CD4-positive, alpha-beta memory T cell (primary cell): ENCODE results near the gene ZNF76. TPM values are rescaled to one million over a fixed set of nuclear protein-coding genes. Genes with fewer than 3 reads are reported as not detected.

ENCODE experiments used
- CTCF ChIA-PET: fragments of 350-600 bp; sonication (Branson Sonifier 250); formaldehyde crosslinking; loops from one replicate; lab custom pipeline; 2021; ENCODE audit warnings: inconsistent platforms; ENCODE audit not compliant: partially characterized antibody; lab: Charles Lee
- POLR2A ChIA-PET: fragments of 350-600 bp; sonication (Branson Sonifier 250); formaldehyde crosslinking; loops from one replicate; lab custom pipeline; 2021; ENCODE audit not compliant: partially characterized antibody; lab: Charles Lee
- DNase-seq, 5 donors: peaks; one replicate each; pipeline versions ENCODE4 v3.0.0 to v3.0.0-alpha.2; 2020 to 2022; ENCODE audit warnings: mixed read lengths in 1 of 5
- H3K27ac ChIP-seq: one replicate; pipeline ENCODE4 v1.7.0; 2013; ENCODE audit warnings: low read depth, low read length
- H3K27me3 ChIP-seq: 2 replicates; pipeline ENCODE4 v1.7.0; 2013; ENCODE audit warnings: mild to moderate bottlenecking, low read length, moderate library complexity; ENCODE audit not compliant: insufficient read depth
- H3K36me3 ChIP-seq: 2 replicates; pipeline ENCODE4 v1.7.0; 2013; ENCODE audit warnings: mild to moderate bottlenecking, low read length, moderate library complexity; ENCODE audit not compliant: insufficient read depth
- H3K4me1 ChIP-seq: 2 replicates; pipeline ENCODE4 v1.7.0; 2013; ENCODE audit warnings: mild to moderate bottlenecking, low read length, moderate library complexity; ENCODE audit not compliant: insufficient read depth
- H3K4me3 ChIP-seq, 2 donors: one replicate each; pipeline ENCODE4 v1.7.0; 2013; ENCODE audit warnings: low read length in 2 of 2, mild to moderate bottlenecking in 1 of 2
- H3K9me3 ChIP-seq, 2 donors: one replicate each; pipeline ENCODE4 v1.7.0; 2013; ENCODE audit warnings: low read length in 2 of 2, control low read depth in 1 of 2; ENCODE audit not compliant: control insufficient read depth in 1 of 2
- H3K27ac Mint-ChIP-seq, 7 donors: one replicate each; pipeline ENCODE4 v1.8.0; 2020 to 2021; ENCODE audit warnings: mixed read lengths in 7 of 7, mild to moderate bottlenecking in 6 of 7, inconsistent platforms in 3 of 7, moderate library complexity in 3 of 7
- H3K27me3 Mint-ChIP-seq, 2 donors: one replicate each; pipeline ENCODE4 v1.8.0; 2020 to 2021; ENCODE audit warnings: mixed read lengths in 2 of 2
- H3K36me3 Mint-ChIP-seq, 2 donors: one replicate each; pipeline ENCODE4 v1.8.0; 2020 to 2021; ENCODE audit warnings: mixed read lengths in 2 of 2, inconsistent platforms in 1 of 2, mild to moderate bottlenecking in 1 of 2
- H3K4me1 Mint-ChIP-seq, 4 donors: one replicate each; pipeline ENCODE4 v1.8.0; 2020 to 2021; ENCODE audit warnings: mixed read lengths in 4 of 4, mild to moderate bottlenecking in 1 of 4
- H3K4me3 Mint-ChIP-seq, 8 donors: one replicate each; pipeline ENCODE4 v1.8.0; 2020 to 2021; ENCODE audit warnings: mixed read lengths in 8 of 8, mild to moderate bottlenecking in 7 of 8, moderate library complexity in 6 of 8, inconsistent platforms in 3 of 8
- H3K9me3 Mint-ChIP-seq, 8 donors: one replicate each; pipeline ENCODE4 v1.8.0; 2020 to 2021; ENCODE audit warnings: mixed read lengths in 8 of 8, mild to moderate bottlenecking in 5 of 8, inconsistent platforms in 3 of 8, moderate library complexity in 1 of 8
- intact Hi-C: fragments of 100-400 bp; cut with micrococcal nuclease; formaldehyde crosslinking; loops from one replicate; pipeline ENCODE4 v1.15.1; 2023
- polyA plus RNA-seq, 2 donors: library from polyadenylated mRNA; unstranded; fragments of 300-500 nt; fragmentation: Illumina TruSeq; gene quantifications; one replicate each; pipeline ENCODE4 v1.2.3, GENCODE V29; 2021
- total RNA-seq, 2 experiments: library from RNA; stranded (reverse); gene quantifications; one replicate each; pipeline ENCODE4 v1.2.3, GENCODE V29; 2021

ZNF76 gene
- 100 to 1,000 TPM in 1 of 2 experiments, 10 to 100 TPM in 1; 97.5 to 106 TPM for total RNA-seq
- 10 to 100 TPM; 26.3 to 31.5 TPM for polyA plus RNA-seq

DNA sequence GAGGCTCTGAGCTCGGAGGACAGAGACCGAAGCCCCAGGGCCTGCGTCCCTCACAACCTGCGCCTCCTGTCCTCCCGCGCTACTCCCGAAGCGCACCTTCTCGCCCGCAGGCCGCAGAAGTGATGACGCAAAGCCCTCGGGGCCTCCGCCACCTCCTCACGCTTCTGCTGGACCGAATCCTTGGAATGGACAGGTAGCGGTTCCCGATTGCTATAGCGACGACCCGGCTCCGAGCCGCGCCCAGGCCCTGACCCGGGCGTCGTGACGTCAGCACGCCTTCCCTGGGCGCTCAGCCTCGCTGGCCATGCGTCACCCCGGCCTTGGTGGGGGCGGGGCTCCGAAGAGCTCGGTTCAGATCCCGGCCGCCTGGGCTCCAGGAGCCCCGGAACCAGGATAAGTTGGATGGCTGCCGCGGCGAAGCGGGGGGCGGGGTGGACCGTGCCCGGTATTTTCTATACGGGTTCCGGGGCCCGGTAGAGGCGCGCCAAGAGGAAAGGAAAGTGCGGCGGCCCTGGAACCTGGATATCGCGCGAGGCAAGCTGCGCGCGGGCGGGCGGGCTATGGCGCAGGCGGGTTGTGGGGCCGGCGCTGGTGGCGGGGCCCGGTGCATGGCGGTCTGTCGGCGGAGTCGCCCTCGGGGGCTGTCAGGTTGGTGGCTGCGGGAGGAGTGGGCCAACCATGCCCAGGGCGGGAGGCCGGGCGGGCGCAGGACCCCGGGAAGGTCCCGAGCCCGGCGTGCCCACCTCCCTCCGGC is at the start of gene ZNF76:
ZNF76 (plus strand) TSS at position 542 of the 754 bp plus-strand sequence. CDS start 21,417 bp downstream, outside the sequence.
- Mint-ChIP-seq H3K9me3 (peaks cover 0 to 2% (median 0%) of the 10 kb centered on the region in 8 donors), H3K27me3 (no peaks in the 10 kb centered on the region), H3K4me1 (peaks cover 37 to 57% (median 48%) of the 10 kb centered on the region in 4 donors), H3K36me3 (peaks cover 0 to 12% of the 10 kb centered on the region in 2 donors), H3K27ac (peak within 1 kb of the TSS; percentile 94 to 100 (median 99)), H3K4me3 (peak within 1 kb of the TSS; percentile 95 to 100 (median 98))
- DNase-seq, result peak; percentile 93 to 95 (median 94)
- peaks cover 54% of the 10 kb centered on the region for H3K4me1 ChIP-seq
- H3K4me3 ChIP-seq, result peak within 1 kb of the TSS; percentile 76 to 94
- peak within 1 kb of the TSS; percentile 92 for H3K27ac ChIP-seq
- ChIA-PET POLR2A (interaction anchor here (0.7 to 1.9 kb wide), 15 partner anchors 9 to 1023 kb away, joined by 3 to 13 read pairs (median 4); partner anchors contain the start of genes HMGA1, RPL10A and TEAD3), CTCF (interaction anchor here (0.9 to 3.6 kb wide), 6 partner anchors 9 to 433 kb away, joined by 3 to 29 read pairs (median 4); partner anchors contain the start of genes DEF6 and RPL10A)
- H3K36me3 ChIP-seq, result no peaks in the 10 kb centered on the region
- no peaks in the 10 kb centered on the region for H3K9me3 ChIP-seq
- H3K27me3 ChIP-seq, result no peaks in the 10 kb centered on the region
- intact Hi-C loops, result loop anchor here (10.0 kb wide), 1 partner anchor 375 kb away; the partner anchor contains the start of genes ANKS1A and TAF11

DNA sequence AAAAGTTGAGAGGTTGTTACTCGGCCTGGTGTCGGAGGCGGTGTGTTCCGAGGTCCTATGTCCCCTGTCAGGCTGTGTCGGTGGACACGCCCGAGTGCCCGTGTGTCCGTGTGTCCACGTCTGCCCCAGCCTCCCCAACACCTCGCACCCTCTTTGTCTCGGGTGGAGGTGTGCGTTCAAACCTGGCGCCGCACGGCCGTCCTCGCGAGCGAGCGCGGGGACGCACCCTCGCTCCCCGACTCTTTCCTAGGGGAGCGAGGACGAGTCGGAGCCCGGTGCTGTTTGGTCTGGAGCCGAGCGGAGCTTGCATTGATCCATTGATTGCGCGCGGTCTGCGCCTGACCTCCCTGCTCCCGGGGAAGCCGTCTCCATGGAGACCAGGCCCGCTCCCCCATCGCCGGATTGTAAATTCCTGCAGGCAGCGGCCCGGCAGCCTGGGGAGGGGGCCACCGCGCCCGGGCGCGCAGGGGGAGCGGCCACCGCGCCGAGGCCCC is 46.2 kb upstream of the ZNF76 start:
- H3K4me1 Mint-ChIP-seq, result peaks cover 5 to 6% (median 6%) of the 10 kb centered on the region in 4 donors
- H3K27me3 Mint-ChIP-seq, result peaks cover 46 to 61% of the 10 kb centered on the region in 2 donors
- H3K27ac Mint-ChIP-seq, result no peak overlapping the region

DNA sequence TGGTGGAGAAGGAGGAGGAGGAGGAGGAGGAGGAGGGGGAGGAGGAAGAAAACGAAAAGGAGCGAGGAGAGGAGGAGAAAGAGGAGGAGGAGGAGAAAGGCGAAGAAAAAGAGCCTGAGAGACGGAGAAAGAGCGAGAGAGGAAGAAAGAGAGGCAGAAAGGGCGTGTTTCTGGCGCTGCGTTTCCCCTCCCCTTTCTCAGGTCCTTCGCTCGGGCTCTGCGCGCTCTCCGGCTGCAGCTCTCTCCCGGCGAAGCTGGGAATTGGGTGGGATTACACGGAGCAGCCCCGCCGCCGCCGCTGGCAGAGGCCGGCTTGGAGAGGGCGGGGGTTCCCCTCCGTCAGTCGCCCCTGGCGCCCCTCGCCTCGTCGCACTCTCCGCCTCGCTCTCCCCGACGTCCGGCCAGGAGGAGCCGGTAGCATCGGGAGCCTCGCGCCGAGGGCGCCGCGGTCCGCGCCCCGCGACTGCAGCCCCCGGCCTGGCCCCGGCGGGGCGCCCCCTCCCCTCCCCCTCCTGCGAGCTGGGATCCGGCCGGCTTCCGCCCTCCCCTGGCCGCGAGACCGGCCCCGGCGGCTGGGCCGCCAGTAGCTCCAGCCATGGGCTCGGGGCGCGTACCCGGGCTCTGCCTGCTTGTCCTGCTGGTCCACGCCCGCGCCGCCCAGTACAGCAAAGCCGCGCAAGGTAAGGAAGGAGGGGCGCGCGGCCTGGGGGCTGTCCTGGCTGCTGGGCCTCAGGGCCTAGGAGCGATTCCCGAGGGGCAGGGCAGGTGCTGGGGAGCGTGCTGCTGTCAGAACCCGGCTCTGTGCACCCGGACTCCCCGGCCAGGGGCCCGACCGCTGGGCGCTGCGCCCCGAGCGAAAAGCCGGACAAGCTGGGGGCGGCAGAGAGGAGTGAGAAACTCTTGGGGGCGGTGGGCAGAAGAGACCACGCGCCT is 45.4 kb upstream of the ZNF76 start, which contains the start of gene SCUBE3:
SCUBE3 (plus strand) TSS at position 133 of the 933 bp plus-strand sequence; CDS start at position 596, 463 bp downstream.
- intact Hi-C loops, result no loop called here
- peaks cover 43 to 60% of the 10 kb centered on the region in 2 donors for H3K27me3 Mint-ChIP-seq
- Histone ChIP-seq H3K27me3 (peaks cover 17% of the 10 kb centered on the region), H3K36me3 (no peaks in the 10 kb centered on the region), H3K9me3 (no peaks in the 10 kb centered on the region), H3K27ac (no peak within 1 kb of the TSS), H3K4me3 (peak within 1 kb of the TSS in 1 of 2 donors; percentile 47), H3K4me1 (peaks cover 8% of the 10 kb centered on the region)
- H3K27ac Mint-ChIP-seq, result no peak within 1 kb of the TSS
- peak in 1 of 5 donors; percentile 6 for DNase-seq
- CTCF ChIA-PET, result interaction anchor here (1.7 kb wide), 1 partner anchor 9 kb away, joined by 9 read pairs; no protein-coding TSS in a partner anchor
- POLR2A ChIA-PET, result interaction anchor here (0.6 kb wide), 1 partner anchor 8 kb away, joined by 3 read pairs; no protein-coding TSS in a partner anchor
- peak within 1 kb of the TSS; percentile 62 to 81 (median 76) for H3K4me3 Mint-ChIP-seq
- H3K4me1 Mint-ChIP-seq, result peaks cover 5 to 6% (median 6%) of the 10 kb centered on the region in 4 donors
- no peaks in the 10 kb centered on the region for H3K9me3 Mint-ChIP-seq
- H3K36me3 Mint-ChIP-seq, result no peaks in the 10 kb centered on the region

More for the DNA sequence above, 46.2 kb upstream of the ZNF76 start:
- Histone ChIP-seq H3K27ac (no peak overlapping the region), H3K27me3 (peaks cover 17% of the 10 kb centered on the region), H3K9me3 (no peaks in the 10 kb centered on the region), H3K36me3 (no peaks in the 10 kb centered on the region), H3K4me1 (peaks cover 8% of the 10 kb centered on the region), H3K4me3 (peak overlapping the region in 1 of 2 donors; percentile 47)
- intact Hi-C loops, result no loop called here
- ChIA-PET CTCF (no interaction called here), POLR2A (no interaction called here)
- no peaks in the 10 kb centered on the region for H3K9me3 Mint-ChIP-seq
- H3K36me3 Mint-ChIP-seq, result no peaks in the 10 kb centered on the region
- peak overlapping the region; percentile 49 to 81 (median 73) for H3K4me3 Mint-ChIP-seq
- DNase-seq, result no peak

DNA sequence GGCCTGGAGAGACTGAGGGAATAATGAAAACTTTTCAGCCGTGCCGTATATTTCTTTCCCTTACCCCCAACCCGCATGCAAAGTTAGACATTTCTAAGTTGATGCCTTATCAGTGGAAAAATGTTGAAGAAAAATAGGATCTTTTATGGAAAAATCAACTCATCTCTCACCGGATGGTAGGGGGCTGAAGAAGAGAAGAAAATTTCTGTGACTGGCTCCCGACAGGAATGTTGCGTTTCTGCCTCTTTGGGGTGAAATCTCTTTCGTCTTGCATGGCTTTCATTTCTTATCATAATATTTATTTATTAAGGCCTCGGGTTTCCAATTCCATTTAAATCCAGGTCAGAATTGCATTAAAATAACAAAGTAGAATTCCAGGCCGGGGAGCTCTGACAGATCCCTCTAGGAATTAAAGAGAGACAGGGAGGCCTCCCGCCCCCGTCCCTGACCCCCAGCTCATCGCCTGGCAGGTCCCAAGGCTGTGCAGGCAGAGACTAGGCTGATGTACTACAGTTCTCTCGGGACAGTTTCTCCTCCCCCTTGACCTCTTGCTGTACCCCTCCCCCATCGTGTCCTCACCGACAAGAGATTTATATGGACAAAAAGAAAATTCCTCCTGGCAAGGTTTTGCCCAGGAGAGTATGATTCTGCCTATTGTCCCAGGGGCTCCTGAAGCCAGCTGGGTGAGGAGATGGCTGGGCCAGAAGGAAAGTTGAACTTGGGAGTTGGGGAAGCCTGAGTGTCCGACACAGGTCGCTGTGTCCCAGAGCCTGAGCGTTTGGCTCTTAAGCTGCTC is 44.5 kb upstream of the ZNF76 start:
- peak overlapping the region in 3 of 8 donors; percentile 30 to 59 (median 38) for H3K4me3 Mint-ChIP-seq
- no peaks in the 10 kb centered on the region for H3K36me3 Mint-ChIP-seq
- intact Hi-C loops, result no loop called here
- Histone ChIP-seq H3K36me3 (no peaks in the 10 kb centered on the region), H3K27me3 (peaks cover 17% of the 10 kb centered on the region), H3K4me3 (no peak overlapping the region), H3K4me1 (peaks cover 8% of the 10 kb centered on the region), H3K27ac (no peak overlapping the region), H3K9me3 (no peaks in the 10 kb centered on the region)
- H3K9me3 Mint-ChIP-seq, result no peaks in the 10 kb centered on the region
- POLR2A ChIA-PET, result no interaction called here
- H3K27ac Mint-ChIP-seq, result no peak overlapping the region
- H3K4me1 Mint-ChIP-seq, result peaks cover 5 to 6% (median 6%) of the 10 kb centered on the region in 4 donors
- peaks cover 43 to 65% of the 10 kb centered on the region in 2 donors for H3K27me3 Mint-ChIP-seq
- CTCF ChIA-PET, result interaction anchor here (1.7 kb wide), 1 partner anchor 10 kb away, joined by 9 read pairs; no protein-coding TSS in a partner anchor
- DNase-seq, result no peak

DNA sequence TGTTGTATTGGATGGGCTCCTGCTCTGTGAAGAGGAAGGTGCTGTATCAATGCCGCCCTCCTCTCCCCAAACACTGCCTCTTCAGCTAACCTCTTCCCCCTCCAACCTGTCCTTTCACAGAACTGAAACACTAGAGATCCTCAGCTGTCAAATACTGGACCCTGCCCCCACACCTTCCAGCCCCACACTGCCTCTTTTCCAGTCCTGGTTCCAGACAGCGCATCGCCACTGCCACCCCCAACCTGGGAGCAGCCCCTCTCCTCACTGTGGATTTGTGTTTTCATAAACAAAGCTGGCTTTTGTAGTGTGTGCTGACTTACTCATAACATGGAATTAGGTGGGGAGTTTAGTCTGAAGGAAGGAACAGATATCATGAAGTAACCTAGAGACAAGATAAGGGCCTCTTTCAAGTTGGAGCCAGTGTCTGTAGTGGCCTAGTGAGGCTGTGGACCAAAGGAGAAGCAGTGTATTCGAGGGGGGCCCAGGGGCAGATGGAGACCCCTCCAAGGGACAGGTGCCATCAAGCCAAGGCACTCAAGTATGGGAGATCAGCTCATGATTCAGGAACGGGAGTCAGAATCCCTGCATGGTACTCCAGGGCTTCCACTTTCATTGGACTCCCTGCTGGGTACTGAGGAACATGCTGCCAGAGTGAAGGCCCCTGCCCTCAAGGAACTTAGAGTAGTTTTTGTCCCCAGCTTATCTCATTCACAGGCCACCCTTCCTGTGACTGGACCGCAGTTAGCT is 43.7 kb upstream of the ZNF76 start:
- Histone ChIP-seq H3K27ac (no peak overlapping the region), H3K27me3 (peaks cover 17% of the 10 kb centered on the region), H3K36me3 (no peaks in the 10 kb centered on the region), H3K4me1 (peaks cover 8% of the 10 kb centered on the region), H3K9me3 (no peaks in the 10 kb centered on the region), H3K4me3 (no peak overlapping the region)
- Mint-ChIP-seq H3K27me3 (peaks cover 42 to 66% of the 10 kb centered on the region in 2 donors), H3K9me3 (no peaks in the 10 kb centered on the region), H3K4me1 (peaks cover 5 to 6% (median 6%) of the 10 kb centered on the region in 4 donors), H3K36me3 (no peaks in the 10 kb centered on the region), H3K4me3 (peak overlapping the region in 3 of 8 donors; percentile 2 to 34 (median 28)), H3K27ac (no peak overlapping the region)
- intact Hi-C loops, result no loop called here
- ChIA-PET POLR2A (no interaction called here), CTCF (interaction anchor here (0.8 to 1.7 kb wide), 2 partner anchors 11 to 25 kb away, joined by 3 to 9 read pairs; no protein-coding TSS in a partner anchor)
- no peak for DNase-seq
